Medulla oblongata (tissue), 1 donor: ENCODE data around the gene CCDC184.
A peak's percentile ranks its signal among the peaks of the same experiment; 100 is the strongest.
"Not testable (repeated sequence)": the region's sequence is repeated elsewhere in the genome, so short reads cannot be mapped to it uniquely, and the experiment has no call there.

ENCODE experiments used
- DNase-seq: peaks from one replicate; pipeline ENCODE4 v3.0.0-alpha.2; 2015; ENCODE audit errors: extremely low spot score

Gene CCDC184

DNA sequence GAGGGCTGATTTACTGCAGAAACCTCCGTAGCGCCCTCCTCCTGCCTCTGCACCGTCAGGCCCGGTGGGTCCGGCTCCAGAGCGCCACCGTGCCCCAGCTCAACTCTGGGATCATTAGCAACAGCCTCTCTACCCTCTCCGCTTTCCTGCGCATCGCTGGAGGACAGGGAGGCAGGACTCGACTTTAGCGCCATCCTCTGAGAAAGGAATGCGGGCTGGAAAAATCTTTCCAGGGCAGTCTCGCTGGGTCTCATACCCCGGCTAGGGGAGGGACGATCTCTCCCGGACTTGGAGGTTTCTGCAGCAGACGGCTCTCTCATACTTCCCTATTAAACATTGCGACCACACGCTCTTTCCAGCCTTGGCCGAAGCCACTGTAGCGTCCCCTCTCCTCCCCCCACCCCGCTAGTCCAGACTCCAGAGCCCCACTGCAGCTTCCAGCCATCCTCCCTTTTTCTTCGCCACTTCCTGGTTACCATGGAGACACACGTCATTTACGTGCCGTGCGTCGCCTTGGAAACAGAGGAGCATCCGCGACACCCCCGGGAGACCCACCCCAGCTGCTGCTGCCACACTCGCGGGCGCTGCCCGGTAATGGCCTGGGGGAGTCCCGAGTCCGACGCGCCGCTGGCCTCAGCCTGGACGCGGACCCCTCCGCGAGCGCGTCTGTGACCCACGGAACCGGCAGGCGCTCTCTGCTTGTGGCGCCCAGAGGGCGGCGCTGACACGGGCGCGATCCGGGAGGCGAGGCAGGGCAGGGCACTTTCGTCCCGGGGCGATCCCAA is at the start of gene CCDC184:
Gene CCDC184 (plus strand): TSS at position 554 of the 785 bp plus-strand sequence. CDS start 479 bp downstream, outside the sequence.
- DNase-seq = peak; percentile 90

DNA sequence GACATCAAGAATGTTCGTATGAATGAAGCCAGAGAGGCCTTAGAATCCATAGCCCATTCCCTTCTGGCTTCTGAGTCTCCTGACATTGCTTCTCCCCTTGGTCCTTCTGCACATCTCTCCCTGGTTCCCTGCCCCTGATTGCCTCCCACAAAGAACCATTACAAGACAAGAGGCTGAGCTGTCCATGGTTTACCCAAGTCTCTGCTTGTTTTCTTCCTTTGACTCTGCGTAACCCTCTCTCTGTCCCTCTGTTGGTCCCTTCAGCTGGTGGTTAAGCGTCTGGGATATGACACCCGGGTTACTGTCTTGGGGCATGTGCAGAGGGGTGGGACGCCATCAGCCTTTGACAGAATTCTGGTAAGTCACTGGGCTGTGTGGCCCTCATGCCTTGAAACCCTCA is 48.4 kb upstream of the CCDC184 start:
- DNase-seq = no peak

DNA sequence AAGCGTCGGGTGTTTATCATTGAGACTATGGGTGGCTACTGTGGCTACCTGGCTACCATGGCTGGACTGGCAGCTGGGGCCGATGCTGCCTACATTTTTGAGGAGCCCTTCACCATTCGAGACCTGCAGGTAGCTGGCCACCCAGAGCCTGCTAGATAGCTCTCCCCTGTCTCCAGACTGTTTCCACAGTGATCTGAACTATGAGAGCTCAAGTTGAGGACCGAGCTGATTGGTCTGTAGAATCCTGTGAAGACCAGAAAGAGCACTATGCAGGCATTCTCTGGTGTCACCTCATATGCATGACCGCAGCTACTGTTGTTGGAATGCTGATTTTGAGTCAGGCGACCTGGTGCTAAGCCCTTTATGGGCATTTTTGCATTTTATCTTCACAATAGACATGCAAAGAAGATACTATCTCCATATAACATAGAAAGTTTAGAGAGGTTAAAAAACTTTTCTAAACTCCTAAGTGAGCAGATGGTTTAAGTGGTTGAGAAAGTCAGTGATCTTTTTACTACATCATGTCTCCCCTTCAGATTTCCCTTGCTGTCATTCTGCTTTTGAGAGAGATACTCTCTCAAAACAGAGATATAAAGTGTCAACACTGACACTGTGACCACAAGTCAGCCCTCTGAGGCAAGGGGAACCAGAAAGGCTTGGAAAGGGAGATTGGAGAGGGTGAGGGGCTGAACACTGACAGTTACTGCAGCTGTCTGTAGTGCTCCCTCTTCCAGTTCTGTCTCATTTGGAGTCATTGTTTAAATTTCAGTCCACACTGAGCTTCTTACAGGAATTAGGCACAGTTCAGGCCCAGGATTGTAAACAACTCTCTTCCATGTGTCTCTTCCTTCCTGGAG is 40.4 kb upstream of the CCDC184 start:
- no peak for DNase-seq

DNA sequence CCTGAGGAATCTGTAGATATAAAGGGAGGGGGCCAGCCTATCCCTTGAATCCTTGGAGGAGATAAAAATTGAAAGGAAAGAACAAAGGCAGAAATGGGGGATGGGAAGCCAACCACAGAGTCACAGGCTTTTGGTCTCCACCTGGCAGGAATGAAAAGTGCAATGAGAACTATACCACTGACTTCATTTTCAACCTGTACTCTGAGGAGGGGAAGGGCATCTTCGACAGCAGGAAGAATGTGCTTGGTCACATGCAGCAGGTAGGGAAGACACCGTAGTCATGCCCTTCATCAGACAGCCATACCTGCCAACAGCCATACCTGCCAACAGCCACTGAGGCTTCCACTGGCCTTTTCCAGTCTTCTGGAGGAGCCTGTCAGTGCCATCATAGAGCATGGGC is 39.5 kb upstream of the CCDC184 start:
- no peak for DNase-seq

DNA sequence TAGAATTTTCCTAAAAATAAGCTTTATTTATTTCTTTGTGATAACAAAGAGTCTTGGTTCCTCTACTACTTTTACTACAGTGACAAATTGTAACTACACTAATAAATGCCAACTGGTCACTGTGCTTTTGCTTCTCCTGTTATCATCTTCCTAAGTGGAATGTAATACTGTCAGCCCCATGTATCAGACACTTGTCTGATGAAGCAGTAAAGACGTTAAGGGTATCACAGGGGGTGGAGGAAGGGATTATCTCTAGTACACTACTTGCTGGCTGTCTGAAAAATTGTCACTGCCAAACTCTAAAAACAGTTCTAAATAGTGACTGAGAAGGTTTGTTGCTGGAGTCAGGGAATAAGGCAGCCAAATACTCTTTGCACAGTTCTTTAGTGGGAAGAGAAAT is 37.5 kb upstream of the CCDC184 start:
- no peak for DNase-seq

DNA sequence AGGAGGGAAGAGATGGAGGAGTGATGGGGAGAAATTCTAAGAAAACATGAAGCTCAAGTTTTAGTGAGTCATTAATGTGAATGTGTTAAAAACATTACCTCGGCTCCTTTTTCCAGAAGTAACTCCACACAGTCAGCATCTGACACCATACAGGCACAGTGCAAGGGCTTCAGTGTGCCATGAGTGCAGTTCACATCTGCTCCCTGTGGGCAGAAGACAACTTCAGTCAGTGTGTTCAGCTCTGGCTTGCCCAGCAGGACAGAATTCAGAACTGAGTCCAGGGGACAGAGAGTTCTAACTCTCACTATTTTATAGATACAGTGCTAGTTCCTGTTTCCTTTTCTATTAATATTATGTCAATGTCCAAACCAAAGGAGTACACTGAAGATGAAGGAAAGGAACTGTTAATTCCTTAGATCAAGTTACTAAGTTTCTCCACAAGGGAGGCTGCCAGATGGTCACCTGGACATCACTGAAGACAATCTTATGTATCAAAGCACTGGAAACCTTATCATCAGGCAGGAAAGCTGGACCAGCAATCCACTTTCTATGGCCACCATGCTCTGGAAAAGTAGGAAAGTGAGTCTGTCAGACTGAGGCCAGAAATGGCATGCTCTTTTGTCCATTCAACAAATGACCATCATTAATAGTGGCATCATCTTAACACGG is 32.2 kb upstream of the CCDC184 start:
- no peak for DNase-seq

DNA sequence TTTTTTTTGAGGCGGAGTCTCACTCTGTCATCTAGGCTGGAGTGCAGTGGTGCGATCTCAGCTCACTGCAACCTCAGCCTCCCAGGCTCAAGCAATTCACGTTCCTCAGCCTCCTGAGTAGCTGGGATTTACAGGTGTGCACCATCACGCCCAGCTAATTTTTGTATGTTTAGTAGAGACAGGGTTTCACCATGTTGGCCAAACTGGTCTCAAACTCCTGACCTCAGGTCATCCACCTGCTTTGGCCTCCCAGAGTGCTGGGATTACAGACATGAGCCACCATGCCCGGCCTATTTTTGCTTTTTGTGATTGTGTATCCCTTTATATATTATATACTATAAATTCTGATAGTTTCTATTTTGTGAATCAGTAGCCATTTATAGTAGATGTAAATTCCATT is 27.7 kb upstream of the CCDC184 start:
- not testable (repeated sequence) for DNase-seq

DNA sequence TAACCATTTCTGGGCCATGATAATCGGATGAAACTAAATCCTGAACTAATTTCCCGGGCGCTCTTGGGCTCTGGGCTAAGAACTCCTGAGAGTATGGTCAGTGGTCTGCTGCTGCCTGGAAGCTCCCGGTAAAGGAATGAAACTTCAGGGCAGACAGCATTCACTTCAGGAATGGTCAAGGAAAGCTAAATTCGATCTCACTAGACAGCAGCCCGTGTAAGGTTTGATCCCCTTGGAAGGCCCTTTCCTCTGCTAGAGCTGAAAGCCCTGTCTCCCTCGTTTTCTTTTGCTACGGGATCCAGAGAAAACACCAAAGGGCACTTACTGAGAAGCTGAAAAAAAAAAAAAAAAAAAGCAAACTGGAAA is 26.8 kb upstream of the CCDC184 start:
- no peak for DNase-seq

DNA sequence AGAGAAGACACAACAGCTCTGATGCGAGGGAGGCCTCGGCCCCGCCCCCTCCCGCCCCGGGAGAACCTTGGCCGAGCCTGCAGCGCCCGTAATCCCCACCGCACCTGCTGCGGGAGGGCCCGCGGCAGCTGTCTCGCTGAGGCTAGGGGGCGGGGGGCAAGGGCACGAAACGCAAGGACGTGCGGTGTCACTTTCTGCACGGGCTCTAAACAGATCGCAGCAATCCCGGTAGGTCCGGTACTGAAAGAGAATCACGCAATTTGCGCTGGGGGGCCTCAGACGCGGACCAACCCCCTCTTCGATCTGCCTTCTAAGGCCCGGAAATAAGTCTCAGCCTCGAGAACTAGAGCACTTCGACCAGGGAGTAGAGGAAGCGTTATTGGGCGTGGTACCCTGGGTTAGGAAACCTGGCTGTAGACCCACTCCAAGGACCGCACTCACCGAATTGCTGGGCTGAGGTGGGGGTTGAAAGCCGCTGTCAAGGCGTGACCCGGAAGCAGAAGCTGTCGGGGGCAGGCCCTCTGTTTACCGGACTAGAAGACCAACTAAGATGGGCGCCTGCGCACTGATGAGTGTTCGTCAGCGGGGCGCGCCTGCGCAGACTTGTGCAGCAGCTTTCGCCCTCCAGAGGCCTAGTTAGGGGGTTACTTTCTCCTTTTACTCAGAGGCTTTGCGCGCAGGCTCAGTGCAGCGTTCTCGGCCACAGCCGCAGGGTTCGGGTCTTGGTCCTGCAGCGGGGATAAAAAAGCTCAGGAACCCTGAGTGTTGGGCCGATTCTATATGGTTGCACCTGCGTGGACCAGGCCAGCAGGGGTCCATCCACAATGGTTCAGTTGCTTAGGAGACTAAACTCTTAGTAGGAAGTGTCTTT is 26.2 kb upstream of the CCDC184 start, which contains the start of gene ASB8:
Gene ASB8 (minus strand): TSS at position 498 of the 871 bp plus-strand sequence. CDS start 4,019 bp downstream, outside the sequence.
- DNase-seq = peak; percentile 99

DNA sequence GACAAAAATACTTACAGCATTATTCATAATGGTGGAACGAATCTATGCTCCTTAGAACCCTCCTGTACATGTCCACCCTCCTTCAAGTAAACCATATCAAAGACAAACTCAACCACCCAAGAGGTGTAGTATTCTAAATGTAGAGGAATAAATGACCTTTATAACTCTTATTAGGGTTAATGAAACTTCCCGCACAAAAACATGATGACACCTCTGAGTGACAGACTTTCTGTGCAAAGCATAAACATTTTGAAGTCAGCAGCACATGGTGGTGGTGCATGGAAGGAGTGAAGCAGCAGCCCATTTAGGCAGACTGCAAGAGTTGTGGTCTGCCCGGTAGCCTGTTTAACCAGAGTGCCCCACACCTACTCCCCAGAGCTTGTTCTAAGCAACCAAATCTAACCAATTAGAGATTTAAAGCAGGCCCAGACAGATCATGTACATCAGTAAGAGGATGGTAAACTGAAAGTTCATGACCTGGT is 25.5 kb upstream of the CCDC184 start:
- no peak for DNase-seq

DNA sequence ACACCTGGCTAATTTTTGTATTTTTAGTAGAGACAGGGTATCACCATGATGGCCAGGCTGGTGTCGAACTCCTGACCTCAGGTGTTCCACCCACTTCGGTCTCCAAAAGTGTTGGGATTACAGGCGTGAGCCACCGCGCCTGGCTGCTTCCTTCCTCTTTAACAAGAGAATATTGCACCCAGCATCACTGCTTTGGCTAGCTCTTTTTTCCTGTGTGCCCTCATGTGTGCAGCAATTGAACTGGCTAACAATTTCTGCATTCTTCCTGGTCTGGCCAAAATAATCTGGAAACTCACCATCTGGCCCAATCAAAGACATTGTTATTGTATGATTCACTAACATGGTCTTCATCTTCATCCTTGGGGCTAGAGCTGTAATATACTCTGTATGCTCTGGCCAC is 23.4 kb upstream of the CCDC184 start:
- no peak for DNase-seq

DNA sequence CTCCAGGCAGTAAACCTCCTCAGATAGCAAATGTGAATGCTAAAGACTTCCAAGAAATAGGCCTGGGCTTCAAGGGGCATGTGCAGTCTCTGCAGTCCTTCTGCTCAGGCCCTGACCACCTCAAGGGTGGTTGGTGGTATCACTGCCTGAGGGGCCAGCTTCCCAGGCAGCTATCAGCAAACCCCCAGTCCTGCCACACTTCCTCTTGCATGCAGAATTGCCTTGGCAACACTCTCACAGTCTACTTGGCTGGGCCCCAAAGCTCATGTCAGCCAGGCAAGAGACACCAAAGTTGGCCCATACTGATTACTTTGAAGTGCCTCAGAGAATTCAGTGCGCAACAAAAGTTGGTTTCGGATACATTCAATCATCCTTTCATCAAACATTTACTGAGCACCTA is 22.6 kb upstream of the CCDC184 start:
- peak; percentile 74 for DNase-seq

DNA sequence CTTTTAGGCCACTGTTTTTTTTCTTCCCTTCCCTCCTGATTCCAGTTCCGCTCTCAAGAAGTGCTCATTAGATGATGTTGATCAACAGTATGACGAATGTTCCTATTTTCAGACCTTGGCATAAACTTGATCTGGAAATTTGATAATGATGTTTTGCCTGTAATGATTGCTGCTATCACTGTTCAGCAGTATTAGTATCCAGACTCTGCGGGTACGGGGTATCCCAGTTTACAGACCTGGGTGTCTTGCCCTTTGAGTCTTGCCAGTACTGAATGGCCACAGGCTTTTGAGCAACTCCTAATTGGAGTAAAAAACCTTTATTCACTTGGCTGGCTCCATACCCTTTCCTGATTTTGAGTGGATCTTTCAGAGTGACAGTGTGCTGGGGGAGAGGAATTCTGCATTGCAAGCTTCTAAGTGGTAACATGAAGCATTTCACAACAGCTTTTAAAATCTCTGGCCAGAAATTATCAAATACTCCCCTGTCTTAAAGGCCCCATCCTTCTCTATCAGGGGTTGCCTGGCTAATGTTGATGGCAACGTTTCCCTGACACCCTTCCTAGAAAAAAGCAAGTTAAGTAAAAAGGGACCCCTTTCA is 20.2 kb upstream of the CCDC184 start:
- no peak for DNase-seq

DNA sequence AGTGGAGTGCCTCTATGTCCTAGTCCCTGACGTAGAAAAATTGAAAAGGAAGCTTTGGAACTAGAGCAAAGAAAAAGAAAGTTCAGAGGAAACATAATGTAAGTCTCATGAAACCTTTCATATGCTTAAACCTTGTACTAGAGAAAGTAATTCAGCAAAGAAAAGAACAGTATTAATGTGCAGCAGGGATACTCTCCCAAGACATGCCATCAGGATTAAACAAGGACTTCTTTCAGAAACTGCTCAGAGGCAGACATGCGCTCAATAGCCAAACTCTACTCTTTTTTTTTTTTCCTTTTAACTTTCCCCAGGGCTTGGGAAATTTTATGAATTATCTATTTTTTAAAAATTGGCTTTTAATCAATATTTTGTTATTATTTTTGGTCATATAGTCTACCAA is 19.0 kb upstream of the CCDC184 start:
- peak; percentile 58 for DNase-seq

DNA sequence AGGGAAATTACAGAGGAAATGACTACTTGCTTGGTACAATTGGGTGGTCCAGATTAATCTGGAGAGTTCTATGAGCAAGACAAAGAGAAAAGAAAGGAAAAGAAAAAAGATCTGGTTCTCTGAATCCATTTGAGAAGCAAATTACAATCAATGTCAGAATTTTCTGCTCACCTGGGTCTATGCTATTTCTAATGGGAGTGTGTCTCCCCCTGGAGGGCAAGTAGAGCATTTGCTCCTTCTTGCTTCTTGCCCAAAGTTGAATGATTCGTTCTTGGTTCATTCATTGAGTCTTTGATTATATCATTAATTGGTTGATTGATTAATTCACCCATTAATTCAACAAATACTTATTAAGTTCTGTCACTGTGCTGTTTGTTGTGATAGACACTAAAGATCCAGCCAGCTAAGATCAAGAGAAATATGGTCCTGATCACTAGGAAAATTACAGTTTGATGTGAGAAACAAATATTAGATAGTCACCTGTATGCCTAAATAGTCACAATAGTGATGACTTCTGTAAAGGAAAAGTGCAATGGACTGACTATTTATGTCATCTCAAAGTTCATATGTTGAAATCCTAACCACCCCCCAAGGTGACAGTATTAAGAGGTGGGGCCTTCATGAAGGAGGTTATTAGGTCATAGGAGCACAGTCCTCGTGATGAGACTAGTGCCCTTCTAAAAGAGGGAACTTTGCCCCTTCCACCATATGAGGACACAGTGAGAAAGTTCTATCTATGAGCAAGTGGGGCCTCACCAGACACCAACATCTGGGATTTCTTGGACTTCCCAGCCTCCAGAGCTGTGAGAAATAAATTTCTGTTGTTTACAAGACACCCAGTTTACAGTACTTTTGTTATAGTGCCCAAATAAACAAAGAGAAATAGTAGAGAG is 18.1 kb upstream of the CCDC184 start:
- peak; percentile 77 for DNase-seq

DNA sequence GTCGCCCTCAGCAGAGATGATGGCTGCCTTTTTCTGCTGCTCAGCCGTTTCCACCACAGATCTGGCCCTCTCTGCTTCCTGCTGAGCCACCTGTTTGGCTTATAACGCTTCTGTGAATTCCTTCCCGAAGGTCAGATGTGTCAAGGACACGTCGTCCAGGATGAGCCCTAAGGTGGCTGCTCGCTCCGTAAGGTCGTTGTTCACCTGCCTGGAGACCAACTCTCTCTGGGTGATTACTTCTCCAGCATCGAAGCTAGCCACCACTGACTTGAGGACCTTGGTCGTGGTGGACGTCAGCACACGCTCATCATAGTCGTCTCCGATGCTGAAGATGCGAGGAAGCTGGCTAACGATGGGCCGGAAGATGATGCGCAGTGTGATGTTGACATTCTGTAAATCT is 14.4 kb upstream of the CCDC184 start:
- DNase-seq = no peak

DNA sequence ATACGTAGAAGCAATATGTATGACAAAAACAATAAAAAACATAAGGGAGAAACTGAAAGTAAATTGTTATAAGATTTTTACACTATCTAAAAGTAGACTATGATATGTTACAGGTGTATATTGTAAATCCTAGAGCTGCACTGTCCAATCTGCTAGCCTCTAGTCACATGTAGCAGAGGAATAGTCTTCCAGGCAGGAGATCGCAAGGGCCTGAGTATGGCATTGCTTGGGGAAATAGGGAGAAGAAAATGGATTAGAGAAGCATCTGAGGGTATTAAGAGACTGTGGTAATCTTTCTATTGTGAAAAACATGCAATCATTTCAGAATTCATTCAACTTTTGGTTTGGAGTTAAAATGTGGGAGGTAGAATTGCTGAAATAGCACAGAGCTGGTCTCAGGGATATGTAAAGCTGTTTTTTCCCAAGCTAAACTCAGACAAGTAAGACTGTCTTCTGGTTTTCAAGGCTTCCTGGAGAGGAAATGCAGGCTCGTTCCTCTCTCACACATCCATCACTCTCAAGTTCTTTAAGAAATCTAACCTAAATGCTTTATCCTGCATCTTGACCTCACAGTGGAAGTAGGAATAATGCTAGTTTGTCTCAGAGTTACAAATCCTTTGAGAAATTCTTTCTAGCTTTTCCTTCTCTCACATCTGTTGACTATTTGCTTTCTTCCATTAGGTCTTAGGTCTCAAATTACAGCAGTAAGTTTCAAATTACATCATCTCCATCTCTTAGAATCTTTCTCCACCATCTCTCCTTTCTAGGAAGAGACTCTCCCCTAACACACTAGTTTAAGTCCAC is 7.6 kb upstream of the CCDC184 start:
- no peak for DNase-seq

DNA sequence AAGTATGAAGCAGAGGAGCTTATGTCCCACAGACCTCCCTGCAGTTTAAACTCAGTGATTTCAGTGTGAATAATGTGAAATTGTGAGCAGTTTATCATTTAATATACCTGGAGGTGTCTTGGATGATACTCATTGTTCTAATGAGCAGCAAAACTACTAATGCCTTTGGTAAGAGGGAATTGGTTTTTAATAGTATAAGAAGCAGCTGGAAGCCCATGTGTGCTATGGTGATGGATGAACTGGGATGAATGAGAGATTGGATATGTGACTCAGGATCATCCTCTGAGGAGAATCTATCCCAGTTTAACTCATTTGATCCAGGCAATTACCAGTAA is 7.1 kb upstream of the CCDC184 start:
- DNase-seq = no peak

DNA sequence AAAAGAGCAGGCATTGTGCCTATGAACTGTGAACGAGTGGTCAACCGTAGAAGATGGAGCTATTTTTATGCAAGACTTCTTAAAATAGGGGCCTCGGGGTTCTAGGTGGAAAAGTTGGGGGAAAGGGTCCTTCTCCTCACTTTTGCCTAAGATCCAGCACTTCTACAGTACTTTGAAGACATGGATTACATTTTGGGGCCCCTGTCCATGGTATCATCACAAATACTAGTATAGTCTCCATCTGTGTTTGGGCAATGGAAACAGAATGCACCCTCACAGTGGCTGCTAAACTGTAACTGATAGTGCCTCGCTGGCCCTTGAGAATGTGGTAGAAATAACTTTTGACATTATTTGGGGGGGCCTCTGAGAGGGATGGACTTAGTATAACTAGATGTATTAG is 5.5 kb upstream of the CCDC184 start:
- DNase-seq = no peak
